ENCODE data around the gene DISC1.

- no peak for TF ChIP-seq CTCF (IDR thresholded peaks at IDR 0.05)
- no peak for TF ChIP-seq POLR2AphosphoS5 (IDR thresholded peaks at IDR 0.05)
- no peak for TF ChIP-seq POLR2A (IDR thresholded peaks at IDR 0.05)
Observed at GRCh38 chr1:231779081-231779480, 152.5 kb downstream of the DISC1 start.
